GM12874 (cell line): ENCODE measurements around the gene ZNF730.

Experiments
- TF ChIP-seq, protein P1 (sequence below): IDR thresholded peaks from 2 replicates; pipeline ENCODE4 v1.5.1; 2011; ENCODE audit warnings: low read depth, mild to moderate bottlenecking, control low read depth, low read length, moderate library complexity; ENCODE audit not compliant: insufficient read depth

ZNF730 gene

GRCh38 chr19:23190341-23190740 is 73.5 kb downstream of the ZNF730 start:
- TF ChIP-seq, protein P1, sequence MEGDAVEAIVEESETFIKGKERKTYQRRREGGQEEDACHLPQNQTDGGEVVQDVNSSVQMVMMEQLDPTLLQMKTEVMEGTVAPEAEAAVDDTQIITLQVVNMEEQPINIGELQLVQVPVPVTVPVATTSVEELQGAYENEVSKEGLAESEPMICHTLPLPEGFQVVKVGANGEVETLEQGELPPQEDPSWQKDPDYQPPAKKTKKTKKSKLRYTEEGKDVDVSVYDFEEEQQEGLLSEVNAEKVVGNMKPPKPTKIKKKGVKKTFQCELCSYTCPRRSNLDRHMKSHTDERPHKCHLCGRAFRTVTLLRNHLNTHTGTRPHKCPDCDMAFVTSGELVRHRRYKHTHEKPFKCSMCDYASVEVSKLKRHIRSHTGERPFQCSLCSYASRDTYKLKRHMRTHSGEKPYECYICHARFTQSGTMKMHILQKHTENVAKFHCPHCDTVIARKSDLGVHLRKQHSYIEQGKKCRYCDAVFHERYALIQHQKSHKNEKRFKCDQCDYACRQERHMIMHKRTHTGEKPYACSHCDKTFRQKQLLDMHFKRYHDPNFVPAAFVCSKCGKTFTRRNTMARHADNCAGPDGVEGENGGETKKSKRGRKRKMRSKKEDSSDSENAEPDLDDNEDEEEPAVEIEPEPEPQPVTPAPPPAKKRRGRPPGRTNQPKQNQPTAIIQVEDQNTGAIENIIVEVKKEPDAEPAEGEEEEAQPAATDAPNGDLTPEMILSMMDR: no peak
